HepG2 (cell line): ENCODE results near the gene ANKRD13D. TPM values are rescaled to one million over a fixed set of nuclear protein-coding genes. Genes with fewer than 3 reads are reported as not detected.
A peak's percentile ranks its signal among the peaks of the same experiment; 100 is the strongest.
"Not testable (repeated sequence)": the region's sequence is repeated elsewhere in the genome, so short reads cannot be mapped to it uniquely, and the experiment has no call there.

Experiments used
- BCL6 ChIP-seq: IDR thresholded peaks from 2 replicates; pipeline ENCODE4 v1.6.1; 2016; ENCODE audit warnings: missing genetic modification reagents, missing compliant biosample characterization
- CAMTA2 ChIP-seq: sonication (generic); formaldehyde crosslinking; IDR thresholded peaks from 2 replicates; pipeline ENCODE4 v1.4.0; 2020; ENCODE audit warnings: mild to moderate bottlenecking, missing genetic modification reagents, borderline replicate concordance
- EEA1 ChIP-seq: sonication (generic); formaldehyde crosslinking; IDR thresholded peaks from 2 replicates; pipeline ENCODE4 v1.5.1; 2020; ENCODE audit warnings: mild to moderate bottlenecking, missing genetic modification reagents, borderline replicate concordance
- GATAD2A ChIP-seq: IDR thresholded peaks from 2 replicates; pipeline ENCODE4 v1.6.1; 2016
- HDAC2 ChIP-seq: sonication (generic); formaldehyde crosslinking; IDR thresholded peaks from 2 replicates; pipeline ENCODE4 v1.4.0; 2020; ENCODE audit warnings: missing genetic modification reagents
- NFKB2 ChIP-seq: sonication (generic); formaldehyde crosslinking; IDR thresholded peaks from 2 replicates; pipeline ENCODE4 v1.4.0; 2020; ENCODE audit warnings: missing genetic modification reagents, borderline replicate concordance
- NR2F6 ChIP-seq, 2 experiments: IDR thresholded peaks; 2 replicates each; pipeline ENCODE4 v1.6.1; 2016; ENCODE audit warnings: antibody characterized with exemption in 1 of 2, mild to moderate bottlenecking in 1 of 2
- NRL ChIP-seq: sonication (generic); formaldehyde crosslinking; IDR thresholded peaks from 2 replicates; pipeline ENCODE4 v1.5.0; 2020; ENCODE audit warnings: missing genetic modification reagents, mild to moderate bottlenecking, moderate library complexity, borderline replicate concordance
- POLR2A ChIP-seq, 2 experiments: IDR thresholded peaks; 2 replicates each; pipeline ENCODE4 v1.6.1; 2011; ENCODE audit warnings: low read depth in 2 of 2, low read length in 2 of 2, mild to moderate bottlenecking in 1 of 2, moderate library complexity in 1 of 2; ENCODE audit not compliant: insufficient read depth in 1 of 2
- RARA ChIP-seq: IDR thresholded peaks from 2 replicates; pipeline ENCODE4 v1.6.1; 2016; ENCODE audit warnings: missing genetic modification reagents, missing compliant biosample characterization
- RXRA ChIP-seq: sonication (generic); formaldehyde crosslinking; IDR thresholded peaks from 2 replicates; pipeline ENCODE4 v1.5.1; 2020; ENCODE audit warnings: missing genetic modification reagents
- SALL1 ChIP-seq: sonication (generic); formaldehyde crosslinking; IDR thresholded peaks from 2 replicates; pipeline ENCODE4 v1.8.0; 2022; ENCODE audit warnings: mild to moderate bottlenecking, missing genetic modification reagents
- SOX13 ChIP-seq, 3 experiments: fragments of 450-650 bp in 1 of 3; sonication (generic) in 1 of 3; formaldehyde crosslinking in 1 of 3; IDR thresholded peaks in 2 of 3; conservative IDR thresholded peaks in 1 of 3; 2 replicates each; pipeline versions ENCODE4 v1.5.0 to v1.6.1; 2016 to 2020; ENCODE audit warnings: antibody characterized with exemption in 1 of 3, mild to moderate bottlenecking in 1 of 3, missing compliant biosample characterization in 1 of 3, missing genetic modification reagents in 1 of 3, moderate library complexity in 1 of 3
- TEAD3 ChIP-seq: optimal IDR thresholded peaks from 2 replicates; pipeline ENCODE3; 2016; ENCODE audit warnings: borderline replicate concordance
- YEATS4 ChIP-seq: sonication (generic); formaldehyde crosslinking; IDR thresholded peaks from 2 replicates; pipeline ENCODE4 v1.4.0; 2020; ENCODE audit warnings: missing genetic modification reagents, borderline replicate concordance
- ZFP41 ChIP-seq: sonication (generic); formaldehyde crosslinking; IDR thresholded peaks from 2 replicates; pipeline ENCODE4 v1.4.0; 2020; ENCODE audit warnings: mild to moderate bottlenecking, missing genetic modification reagents, borderline replicate concordance
- ZFY ChIP-seq: sonication (generic); formaldehyde crosslinking; IDR thresholded peaks from 2 replicates; pipeline ENCODE4 v1.4.0; 2020; ENCODE audit warnings: missing genetic modification reagents
- ZNF430 ChIP-seq: sonication (generic); formaldehyde crosslinking; IDR thresholded peaks from 2 replicates; pipeline ENCODE4 v1.9.0; 2021; ENCODE audit warnings: mild to moderate bottlenecking, missing genetic modification reagents
- ZNF607 ChIP-seq: sonication (generic); formaldehyde crosslinking; IDR thresholded peaks from 2 replicates; pipeline ENCODE4 v1.5.1; 2020; ENCODE audit warnings: missing genetic modification reagents, mild to moderate bottlenecking, borderline replicate concordance
- ZNF616 ChIP-seq: sonication (generic); formaldehyde crosslinking; IDR thresholded peaks from 2 replicates; pipeline ENCODE4 v1.5.0; 2020; ENCODE audit warnings: low read depth, mild to moderate bottlenecking, missing genetic modification reagents
- polyA plus RNA-seq, 8 experiments: library from polyadenylated mRNA; depleted of rRNA in 3 of 8; stranded (reverse) in 7 of 8; unstranded in 1 of 8; fragments of >200 nt; fragmentation: Illumina TruSeq in 4 of 8; extraction: Trizol in 4 of 8; gene quantifications; 2 replicates each; pipeline versions ENCODE4 v1.2.1 to v1.2.3, GENCODE V29; 2011 to 2016; ENCODE audit warnings: low read depth in 4 of 8, missing spikeins in 1 of 8, mixed read lengths in 1 of 8; ENCODE audit not compliant: insufficient read depth in 1 of 8
- total RNA-seq, 5 experiments: library from RNA; depleted of rRNA; stranded (reverse); fragments of >200 nt; fragmentation: Illumina TruSeq; extraction: Trizol; gene quantifications; 2 replicates each; pipeline ENCODE4 v1.2.3, GENCODE V29; 2016; ENCODE audit warnings: low read depth in 1 of 5
- TF ChIP-seq, protein P1 (sequence below): sonication (generic); formaldehyde crosslinking; IDR thresholded peaks from 2 replicates; pipeline ENCODE4 v1.8.0; 2022; ENCODE audit warnings: mild to moderate bottlenecking, missing genetic modification reagents, moderate library complexity
- TF ChIP-seq, protein P2 (sequence below): IDR thresholded peaks from 2 replicates; pipeline ENCODE4 v1.6.1; 2012; ENCODE audit warnings: inconsistent platforms
- TF ChIP-seq, protein P3 (sequence below): IDR thresholded peaks from 2 replicates; pipeline ENCODE4 v1.4.0; 2020; ENCODE audit warnings: mild to moderate bottlenecking, missing genetic modification reagents

The ANKRD13D gene
- total and polyA plus RNA-seq, 2 of the 13 experiments (the other 11 are each of a cell fraction or from before 2014, with no cell fraction given) = 18.6 to 27.3 TPM

DNA sequence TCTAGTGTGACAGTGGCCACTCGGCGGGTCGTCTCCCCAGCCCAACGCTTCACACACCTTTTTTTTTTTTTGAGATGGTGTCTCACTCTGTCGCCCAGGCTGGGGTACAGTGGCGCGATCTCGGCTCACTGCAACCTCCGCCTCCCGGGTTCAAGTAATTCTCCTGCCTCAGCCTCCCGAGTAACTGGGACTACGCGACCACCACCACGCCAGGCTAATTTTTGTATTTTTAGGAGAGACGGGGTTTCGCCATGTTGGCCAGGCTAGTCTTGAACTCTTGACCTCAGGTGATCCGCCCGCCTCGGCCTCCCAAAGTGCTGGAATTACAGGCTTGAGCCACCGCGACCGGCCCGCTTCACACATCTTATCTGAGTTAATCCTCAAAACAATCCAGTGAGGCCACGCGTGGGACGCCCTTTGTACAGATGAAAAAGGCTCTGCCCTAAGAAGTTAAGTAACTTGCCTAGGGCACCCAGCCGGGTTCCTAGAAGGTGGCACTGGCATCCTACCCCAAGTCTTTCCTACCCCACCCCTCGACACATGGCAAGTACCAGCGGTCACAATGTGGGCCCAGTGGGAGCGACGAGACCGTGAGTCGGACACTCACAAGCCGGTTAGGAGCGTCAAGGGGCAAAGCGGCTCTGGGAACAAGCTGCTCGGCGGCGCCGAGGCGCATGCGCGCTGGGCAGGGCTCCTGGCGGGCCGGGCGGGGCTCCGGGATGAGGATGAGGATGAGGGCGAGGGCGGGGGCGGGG, 28.0 kb upstream of the ANKRD13D start (continued):
- not testable (repeated sequence) for TF ChIP-seq SOX13 (IDR thresholded peaks at IDR 0.05); NR2F6 (CRISPR knock-in tag; IDR thresholded peaks at IDR 0.05)
- 0 out of 4 replicates have a peak, but pooled peaks of 1 of the 2 experiments have one; percentile 7 for TF ChIP-seq SOX13 (CRISPR knock-in tag; conservative IDR thresholded peaks at IDR 0.05 in 1 of 2, IDR thresholded peaks at IDR 0.05 in 1 of 2)
- TF ChIP-seq TEAD3 (CRISPR knock-in tag) = peak; percentile 19
- peak; percentile 30; the same call in 1 of the 2 replicates for TF ChIP-seq EEA1 (CRISPR knock-in tag)
- TF ChIP-seq, protein P1, sequence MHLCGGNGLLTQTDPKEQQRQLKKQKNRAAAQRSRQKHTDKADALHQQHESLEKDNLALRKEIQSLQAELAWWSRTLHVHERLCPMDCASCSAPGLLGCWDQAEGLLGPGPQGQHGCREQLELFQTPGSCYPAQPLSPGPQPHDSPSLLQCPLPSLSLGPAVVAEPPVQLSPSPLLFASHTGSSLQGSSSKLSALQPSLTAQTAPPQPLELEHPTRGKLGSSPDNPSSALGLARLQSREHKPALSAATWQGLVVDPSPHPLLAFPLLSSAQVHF (CRISPR knock-in tag) = 0 out of 2 replicates have a peak, but pooled peaks have one; percentile 48
- TF ChIP-seq SALL1 (CRISPR knock-in tag) = peak; percentile 21; the same call in 1 of the 2 replicates
- TF ChIP-seq POLR2A (IDR thresholded peaks at IDR 0.05; ENCODE audit: insufficient read depth in 1 of 2, low read depth in 2 of 2, low read length in 2 of 2) = peak in 1 of 2 experiments; percentile 46; a peak in 1 of 4 replicates
- 0 out of 2 replicates have a peak, but pooled peaks have one; percentile 27 for TF ChIP-seq HDAC2
- TF ChIP-seq ZNF607 = peak; percentile 83; the same call in 1 of the 2 replicates
- 0 out of 2 replicates have a peak, but pooled peaks have one; percentile 54 for TF ChIP-seq CAMTA2 (CRISPR knock-in tag)
- peak; percentile 39; the same call in 1 of the 2 replicates for TF ChIP-seq RARA (CRISPR knock-in tag)
- peak; percentile 36; the same call in 1 of the 2 replicates for TF ChIP-seq NFKB2 (CRISPR knock-in tag)
- peak; percentile 18; the same call in 1 of the 2 replicates for TF ChIP-seq ZNF616
- peak; percentile 61 for TF ChIP-seq BCL6 (CRISPR knock-in tag)
- peak; percentile 66; the same call in 1 of the 2 replicates for TF ChIP-seq ZFP41 (CRISPR knock-in tag)
- TF ChIP-seq, protein P2, sequence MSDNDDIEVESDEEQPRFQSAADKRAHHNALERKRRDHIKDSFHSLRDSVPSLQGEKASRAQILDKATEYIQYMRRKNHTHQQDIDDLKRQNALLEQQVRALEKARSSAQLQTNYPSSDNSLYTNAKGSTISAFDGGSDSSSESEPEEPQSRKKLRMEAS = peak; percentile 67
- peak; percentile 35; the same call in 1 of the 2 replicates for TF ChIP-seq ZFY (CRISPR knock-in tag)
- TF ChIP-seq, protein P3, sequence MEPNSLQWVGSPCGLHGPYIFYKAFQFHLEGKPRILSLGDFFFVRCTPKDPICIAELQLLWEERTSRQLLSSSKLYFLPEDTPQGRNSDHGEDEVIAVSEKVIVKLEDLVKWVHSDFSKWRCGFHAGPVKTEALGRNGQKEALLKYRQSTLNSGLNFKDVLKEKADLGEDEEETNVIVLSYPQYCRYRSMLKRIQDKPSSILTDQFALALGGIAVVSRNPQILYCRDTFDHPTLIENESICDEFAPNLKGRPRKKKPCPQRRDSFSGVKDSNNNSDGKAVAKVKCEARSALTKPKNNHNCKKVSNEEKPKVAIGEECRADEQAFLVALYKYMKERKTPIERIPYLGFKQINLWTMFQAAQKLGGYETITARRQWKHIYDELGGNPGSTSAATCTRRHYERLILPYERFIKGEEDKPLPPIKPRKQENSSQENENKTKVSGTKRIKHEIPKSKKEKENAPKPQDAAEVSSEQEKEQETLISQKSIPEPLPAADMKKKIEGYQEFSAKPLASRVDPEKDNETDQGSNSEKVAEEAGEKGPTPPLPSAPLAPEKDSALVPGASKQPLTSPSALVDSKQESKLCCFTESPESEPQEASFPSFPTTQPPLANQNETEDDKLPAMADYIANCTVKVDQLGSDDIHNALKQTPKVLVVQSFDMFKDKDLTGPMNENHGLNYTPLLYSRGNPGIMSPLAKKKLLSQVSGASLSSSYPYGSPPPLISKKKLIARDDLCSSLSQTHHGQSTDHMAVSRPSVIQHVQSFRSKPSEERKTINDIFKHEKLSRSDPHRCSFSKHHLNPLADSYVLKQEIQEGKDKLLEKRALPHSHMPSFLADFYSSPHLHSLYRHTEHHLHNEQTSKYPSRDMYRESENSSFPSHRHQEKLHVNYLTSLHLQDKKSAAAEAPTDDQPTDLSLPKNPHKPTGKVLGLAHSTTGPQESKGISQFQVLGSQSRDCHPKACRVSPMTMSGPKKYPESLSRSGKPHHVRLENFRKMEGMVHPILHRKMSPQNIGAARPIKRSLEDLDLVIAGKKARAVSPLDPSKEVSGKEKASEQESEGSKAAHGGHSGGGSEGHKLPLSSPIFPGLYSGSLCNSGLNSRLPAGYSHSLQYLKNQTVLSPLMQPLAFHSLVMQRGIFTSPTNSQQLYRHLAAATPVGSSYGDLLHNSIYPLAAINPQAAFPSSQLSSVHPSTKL (CRISPR knock-in tag) = 0 out of 2 replicates have a peak, but pooled peaks have one; percentile 12
- peak; percentile 57; the same call in 1 of the 2 replicates for TF ChIP-seq YEATS4
- TF ChIP-seq NR2F6 (IDR thresholded peaks at IDR 0.05) = 0 out of 2 replicates have a peak, but pooled peaks have one; percentile 31
- TF ChIP-seq RXRA (CRISPR knock-in tag) = peak; percentile 15; the same call in 1 of the 2 replicates
- 0 out of 2 replicates have a peak, but pooled peaks have one; percentile 8 for TF ChIP-seq NRL
- 0 out of 2 replicates have a peak, but pooled peaks have one; percentile 25 for TF ChIP-seq GATAD2A (CRISPR knock-in tag)
- TF ChIP-seq ZNF430 (CRISPR knock-in tag) = 0 out of 2 replicates have a peak, but pooled peaks have one; percentile 21
